AG20443 (cell line): ENCODE data around the gene PLEKHD1.
"Not testable (repeated sequence)": the region's sequence is repeated elsewhere in the genome, so short reads cannot be mapped to it uniquely, and the experiment has no call there.

Source experiments
- DNase-seq: peaks from one replicate; pipeline ENCODE4 v3.0.0; 2012; ENCODE audit warnings: low spot score, mixed read lengths

PLEKHD1 gene

GRCh38 chr14:69484444-69485314 is at the start of gene PLEKHD1:
TSS of gene PLEKHD1 (plus strand) at chr14:69484728. CDS start at chr14:69484966, 238 bp downstream.
- no peak for DNase-seq

- no peak for DNase-seq
These were observed 44.8 kb upstream of the PLEKHD1 start for GRCh38 chr14:69439521-69440270.

- no peak for DNase-seq
These were observed 42.6 kb upstream of the PLEKHD1 start for GRCh38 chr14:69441948-69442347.

GRCh38 chr14:69443296-69443805 is 41.2 kb upstream of the PLEKHD1 start:
- no peak for DNase-seq

GRCh38 chr14:69449216-69449615 is 35.3 kb upstream of the PLEKHD1 start:
- no peak for DNase-seq

GRCh38 chr14:69451941-69452340 is 32.6 kb upstream of the PLEKHD1 start:
- no peak for DNase-seq

- DNase-seq, result no peak
These were observed 26.2 kb upstream of the PLEKHD1 start for GRCh38 chr14:69458350-69458749.

GRCh38 chr14:69459122-69459521 is 25.4 kb upstream of the PLEKHD1 start:
- DNase-seq, result no peak

- peak; percentile 84 for DNase-seq
These were observed 24.3 kb upstream of the PLEKHD1 start for GRCh38 chr14:69460093-69460701.

- DNase-seq, result no peak
These were observed 20.1 kb upstream of the PLEKHD1 start for GRCh38 chr14:69464379-69464778.

- peak; percentile 82 for DNase-seq
These were observed 19.7 kb upstream of the PLEKHD1 start for GRCh38 chr14:69464829-69465228.

GRCh38 chr14:69468949-69469348 is 15.6 kb upstream of the PLEKHD1 start:
- DNase-seq, result no peak

- no peak for DNase-seq
These were observed 13.1 kb upstream of the PLEKHD1 start for GRCh38 chr14:69471436-69471835.

GRCh38 chr14:69471916-69472315 is 12.6 kb upstream of the PLEKHD1 start:
- no peak for DNase-seq

- no peak for DNase-seq
These were observed 11.3 kb upstream of the PLEKHD1 start for GRCh38 chr14:69473260-69473659.

- no peak for DNase-seq
These were observed 10.6 kb upstream of the PLEKHD1 start for GRCh38 chr14:69473946-69474345.

GRCh38 chr14:69475194-69475818 is 9.2 kb upstream of the PLEKHD1 start:
- no peak for DNase-seq

- not testable (repeated sequence) for DNase-seq
These were observed 7.6 kb upstream of the PLEKHD1 start for GRCh38 chr14:69476824-69477450.

- DNase-seq, result not testable (repeated sequence)
These were observed 6.5 kb upstream of the PLEKHD1 start for GRCh38 chr14:69478055-69478454.

- no peak for DNase-seq
These were observed 4.8 kb upstream of the PLEKHD1 start for GRCh38 chr14:69479696-69480095.

GRCh38 chr14:69480136-69480535 is 4.4 kb upstream of the PLEKHD1 start:
- no peak for DNase-seq
